Cerebellar nuclear complex (tissue), 1 donor: Measurements from ENCODE around the gene CALCR.
"Not testable (repeated sequence)": the region's sequence is repeated elsewhere in the genome, so short reads cannot be mapped to it uniquely, and the experiment has no call there.

ENCODE experiments used
- DNase-seq, 2 experiments: peaks; one replicate each; lab custom pipeline; 2025; lab: John Stamatoyannopoulos, UW

CALCR gene

GRCh38 chr7:93574646-93575554, at the start of gene CALCR:
Gene CALCR (minus strand): TSS chr7:93574724. CDS start chr7:93486981, 87,743 bp downstream.
- DNase-seq, result no peak

GRCh38 chr7:93623816-93624215, 49.3 kb upstream of the CALCR start:
- DNase-seq, result no peak

- DNase-seq, result no peak
Measured at GRCh38 chr7:93622036-93623033, 47.8 kb upstream of the CALCR start.

- DNase-seq, result no peak
Measured at GRCh38 chr7:93620864-93621263, 46.3 kb upstream of the CALCR start.

GRCh38 chr7:93620057-93620456, 45.5 kb upstream of the CALCR start:
- no peak for DNase-seq

GRCh38 chr7:93601363-93601762, 26.8 kb upstream of the CALCR start:
- no peak for DNase-seq

GRCh38 chr7:93594250-93594649, 19.7 kb upstream of the CALCR start:
- no peak for DNase-seq

GRCh38 chr7:93592588-93593266, 18.2 kb upstream of the CALCR start:
- no peak for DNase-seq

GRCh38 chr7:93591224-93592050, 16.9 kb upstream of the CALCR start:
- not testable (repeated sequence) for DNase-seq

- DNase-seq, result not testable (repeated sequence)
Measured at GRCh38 chr7:93586479-93586865, 11.9 kb upstream of the CALCR start.

- not testable (repeated sequence) for DNase-seq
Measured at GRCh38 chr7:93585694-93586478, 11.4 kb upstream of the CALCR start.

GRCh38 chr7:93579431-93579830, 4.9 kb upstream of the CALCR start:
- no peak for DNase-seq

GRCh38 chr7:93578762-93579161, 4.2 kb upstream of the CALCR start:
- DNase-seq, result no peak

- no peak for DNase-seq
Measured at GRCh38 chr7:93575555-93576399, 1.3 kb upstream of the CALCR start.

GRCh38 chr7:93574269-93574645, 267 bp downstream of the CALCR start:
- no peak for DNase-seq

GRCh38 chr7:93569189-93569588, 5.3 kb downstream of the CALCR start:
- DNase-seq, result no peak

- DNase-seq, result no peak
Measured at GRCh38 chr7:93566876-93567275, 7.6 kb downstream of the CALCR start.

- no peak for DNase-seq
Measured at GRCh38 chr7:93563584-93563983, 10.9 kb downstream of the CALCR start.

GRCh38 chr7:93562936-93563335, 11.6 kb downstream of the CALCR start:
- no peak for DNase-seq
